Measurements from ENCODE around the gene TRAPPC12. TPM values are rescaled to one million over a fixed set of nuclear protein-coding genes. Genes with fewer than 3 reads are reported as not detected.

TRAPPC12 gene
- total RNA-seq, 3 donors from 2014 or later: 79.9 to 89.4 (median 84.5) TPM

- Mint-ChIP-seq H3K9me3 (no peaks in the 10 kb centered on the region), H3K4me3 (no peak overlapping the region), H3K27me3 (ENCODE audit: low read depth) (no peaks in the 10 kb centered on the region), H3K4me1 (ENCODE audit: low read depth) (peaks cover 5% of the 10 kb centered on the region), H3K36me3 (ENCODE audit: insufficient read depth) (peaks cover 28% of the 10 kb centered on the region)
- ATAC-seq (no peak), DNase-seq (no peak)
Observed at GRCh38 chr2:3465328-3465727, 85.8 kb downstream of the TRAPPC12 start.

GRCh38 chr2:3465844-3466481, 86.5 kb downstream of the TRAPPC12 start:
- peaks cover 28% of the 10 kb centered on the region for H3K36me3 Mint-ChIP-seq (ENCODE audit: insufficient read depth)
- DNase-seq: no peak

GRCh38 chr2:3466482-3466863, 87.0 kb downstream of the TRAPPC12 start:
- ATAC-seq: no peak
- Mint-ChIP-seq H3K4me3 (no peak overlapping the region), H3K4me1 (ENCODE audit: low read depth) (peaks cover 5% of the 10 kb centered on the region), H3K9me3 (no peaks in the 10 kb centered on the region), H3K27me3 (ENCODE audit: low read depth) (no peaks in the 10 kb centered on the region), H3K36me3 (ENCODE audit: insufficient read depth) (peaks cover 31% of the 10 kb centered on the region)
- DNase-seq: no peak

More at GRCh38 chr2:3465844-3466481, 86.5 kb downstream of the TRAPPC12 start:
- H3K27me3 Mint-ChIP-seq (ENCODE audit: low read depth): no peaks in the 10 kb centered on the region
- ATAC-seq: no peak
- peaks cover 5% of the 10 kb centered on the region for H3K4me1 Mint-ChIP-seq (ENCODE audit: low read depth)
- no peaks in the 10 kb centered on the region for H3K9me3 Mint-ChIP-seq
- no peak overlapping the region for H3K4me3 Mint-ChIP-seq

GRCh38 chr2:3466966-3467365, 87.5 kb downstream of the TRAPPC12 start:
- DNase-seq (no peak), ATAC-seq (no peak)
- no peaks in the 10 kb centered on the region for H3K9me3 Mint-ChIP-seq
- peaks cover 2% of the 10 kb centered on the region for H3K4me1 Mint-ChIP-seq (ENCODE audit: low read depth)
- H3K27me3 Mint-ChIP-seq (ENCODE audit: low read depth): no peaks in the 10 kb centered on the region
- peaks cover 35% of the 10 kb centered on the region for H3K36me3 Mint-ChIP-seq (ENCODE audit: insufficient read depth)
- no peak overlapping the region for H3K4me3 Mint-ChIP-seq

GRCh38 chr2:3467654-3468053, 88.2 kb downstream of the TRAPPC12 start:
- no peak for DNase-seq
- Mint-ChIP-seq H3K9me3 (no peaks in the 10 kb centered on the region), H3K4me1 (ENCODE audit: low read depth) (no peaks in the 10 kb centered on the region), H3K4me3 (no peak overlapping the region), H3K36me3 (ENCODE audit: insufficient read depth) (peaks cover 41% of the 10 kb centered on the region), H3K27me3 (ENCODE audit: low read depth) (no peaks in the 10 kb centered on the region)
- ATAC-seq: no peak

GRCh38 chr2:3468296-3468988, 88.9 kb downstream of the TRAPPC12 start:
- peaks cover 42% of the 10 kb centered on the region for H3K36me3 Mint-ChIP-seq (ENCODE audit: insufficient read depth)
- ATAC-seq: no peak

GRCh38 chr2:3469486-3469885, 90.0 kb downstream of the TRAPPC12 start:
- Mint-ChIP-seq H3K27me3 (ENCODE audit: low read depth) (no peaks in the 10 kb centered on the region), H3K36me3 (ENCODE audit: insufficient read depth) (peaks cover 42% of the 10 kb centered on the region), H3K9me3 (no peaks in the 10 kb centered on the region), H3K4me3 (no peak overlapping the region), H3K4me1 (ENCODE audit: low read depth) (no peaks in the 10 kb centered on the region)
- DNase-seq (no peak), ATAC-seq (no peak)

More at GRCh38 chr2:3468296-3468988, 88.9 kb downstream of the TRAPPC12 start:
- DNase-seq: no peak
- no peaks in the 10 kb centered on the region for H3K27me3 Mint-ChIP-seq (ENCODE audit: low read depth)
- no peaks in the 10 kb centered on the region for H3K9me3 Mint-ChIP-seq
- no peaks in the 10 kb centered on the region for H3K4me1 Mint-ChIP-seq (ENCODE audit: low read depth)
- no peak overlapping the region for H3K4me3 Mint-ChIP-seq

GRCh38 chr2:3470166-3470651, 90.7 kb downstream of the TRAPPC12 start:
- no peaks in the 10 kb centered on the region for H3K27me3 Mint-ChIP-seq (ENCODE audit: low read depth)
- no peaks in the 10 kb centered on the region for H3K9me3 Mint-ChIP-seq
- H3K4me1 Mint-ChIP-seq (ENCODE audit: low read depth): no peaks in the 10 kb centered on the region
- H3K4me3 Mint-ChIP-seq: no peak overlapping the region
- no peak for DNase-seq
- no peak for ATAC-seq
- H3K36me3 Mint-ChIP-seq (ENCODE audit: insufficient read depth): peaks cover 40% of the 10 kb centered on the region

GRCh38 chr2:3470856-3471737, 91.6 kb downstream of the TRAPPC12 start:
- DNase-seq: no peak
- H3K27me3 Mint-ChIP-seq (ENCODE audit: low read depth): no peaks in the 10 kb centered on the region
- H3K4me3 Mint-ChIP-seq: no peak overlapping the region
- H3K9me3 Mint-ChIP-seq: no peaks in the 10 kb centered on the region
- no peaks in the 10 kb centered on the region for H3K4me1 Mint-ChIP-seq (ENCODE audit: low read depth)
- no peak for ATAC-seq
- H3K36me3 Mint-ChIP-seq (ENCODE audit: insufficient read depth): peaks cover 42% of the 10 kb centered on the region

GRCh38 chr2:3472296-3472695, 92.8 kb downstream of the TRAPPC12 start:
- Mint-ChIP-seq H3K4me1 (ENCODE audit: low read depth) (no peaks in the 10 kb centered on the region), H3K27me3 (ENCODE audit: low read depth) (no peaks in the 10 kb centered on the region)

GRCh38 chr2:3472966-3473365, 93.5 kb downstream of the TRAPPC12 start:
- Mint-ChIP-seq H3K27me3 (ENCODE audit: low read depth) (no peaks in the 10 kb centered on the region), H3K4me3 (no peak overlapping the region), H3K36me3 (ENCODE audit: insufficient read depth) (peaks cover 42% of the 10 kb centered on the region), H3K4me1 (ENCODE audit: low read depth) (no peaks in the 10 kb centered on the region), H3K9me3 (no peaks in the 10 kb centered on the region)
- no peak for ATAC-seq
- no peak for DNase-seq

More at GRCh38 chr2:3472296-3472695, 92.8 kb downstream of the TRAPPC12 start:
- H3K9me3 Mint-ChIP-seq: no peaks in the 10 kb centered on the region
- no peak overlapping the region for H3K4me3 Mint-ChIP-seq
- no peak for ATAC-seq
- H3K36me3 Mint-ChIP-seq (ENCODE audit: insufficient read depth): peaks cover 44% of the 10 kb centered on the region
- no peak for DNase-seq

GRCh38 chr2:3475771-3476170, 96.3 kb downstream of the TRAPPC12 start:
- ATAC-seq (no peak), DNase-seq (no peak)
- Mint-ChIP-seq H3K4me1 (ENCODE audit: low read depth) (no peaks in the 10 kb centered on the region), H3K27me3 (ENCODE audit: low read depth) (no peaks in the 10 kb centered on the region), H3K36me3 (ENCODE audit: insufficient read depth) (peaks cover 42% of the 10 kb centered on the region), H3K4me3 (no peak overlapping the region), H3K9me3 (no peaks in the 10 kb centered on the region)

- no peaks in the 10 kb centered on the region for H3K27me3 Mint-ChIP-seq (ENCODE audit: low read depth)
Observed at GRCh38 chr2:3476321-3476984, 97.0 kb downstream of the TRAPPC12 start.

GRCh38 chr2:3476985-3477327, 97.5 kb downstream of the TRAPPC12 start:
- no peak for ATAC-seq
- Mint-ChIP-seq H3K27me3 (ENCODE audit: low read depth) (no peaks in the 10 kb centered on the region), H3K4me1 (ENCODE audit: low read depth) (no peaks in the 10 kb centered on the region), H3K4me3 (no peak overlapping the region), H3K9me3 (no peaks in the 10 kb centered on the region), H3K36me3 (ENCODE audit: insufficient read depth) (peaks cover 36% of the 10 kb centered on the region)
- DNase-seq: no peak

More at GRCh38 chr2:3476321-3476984, 97.0 kb downstream of the TRAPPC12 start:
- Mint-ChIP-seq H3K9me3 (no peaks in the 10 kb centered on the region), H3K4me3 (no peak overlapping the region), H3K4me1 (ENCODE audit: low read depth) (no peaks in the 10 kb centered on the region), H3K36me3 (ENCODE audit: insufficient read depth) (peaks cover 38% of the 10 kb centered on the region)
- ATAC-seq (no peak), DNase-seq (no peak)

Measured in activated T-cell treated with anti-CD3 and anti-CD28 coated beads, Interleukin-2, amount 50 U/mL, for 4 hours (primary cell).